Endodermal cell (in vitro differentiated cells): ENCODE data around the gene REXO5. TPM values are rescaled to one million over a fixed set of nuclear protein-coding genes. Genes with fewer than 3 reads are reported as not detected.

Source experiments
- DNase-seq: peaks from one replicate; pipeline ENCODE4 v3.0.0-alpha.2; 2017
- H3K27ac ChIP-seq: 2 replicates; pipeline ENCODE4 v1.5.1; 2013; ENCODE audit warnings: mild to moderate bottlenecking, low read depth, low read length, moderate library complexity
- H3K27me3 ChIP-seq: 2 replicates; pipeline ENCODE4 v1.6.1; 2013; ENCODE audit warnings: mild to moderate bottlenecking, low read length, moderate library complexity; ENCODE audit not compliant: insufficient read depth, control insufficient read depth, poor library complexity, severe bottlenecking
- H3K36me3 ChIP-seq: 2 replicates; pipeline ENCODE4 v1.7.0; 2013; ENCODE audit warnings: mild to moderate bottlenecking, low read length, moderate library complexity; ENCODE audit not compliant: control insufficient read depth, insufficient read depth
- H3K4me1 ChIP-seq: one replicate; pipeline ENCODE4 v1.7.0; 2013; ENCODE audit warnings: low read length; ENCODE audit not compliant: control insufficient read depth, insufficient read depth
- H3K4me3 ChIP-seq: 2 replicates; pipeline ENCODE4 v1.5.1; 2013; ENCODE audit warnings: mild to moderate bottlenecking, low read length, moderate library complexity
- H3K9ac ChIP-seq: 2 replicates; pipeline ENCODE4 v1.6.1; 2013; ENCODE audit warnings: mild to moderate bottlenecking, low read length, moderate library complexity; ENCODE audit not compliant: poor library complexity, severe bottlenecking; ENCODE audit errors: extremely low read depth
- H3K9me3 ChIP-seq: 2 replicates; pipeline ENCODE4 v1.6.1; 2013; ENCODE audit warnings: mild to moderate bottlenecking, low read length, moderate library complexity; ENCODE audit not compliant: control insufficient read depth
- H3K27ac Mint-ChIP-seq: 2 replicates; pipeline ENCODE4 v1.8.0; 2020; ENCODE audit warnings: mixed read lengths
- H3K27me3 Mint-ChIP-seq: 2 replicates; pipeline ENCODE4 v1.8.0; 2021; ENCODE audit warnings: mild to moderate bottlenecking, mixed read lengths; ENCODE audit not compliant: insufficient read depth
- H3K36me3 Mint-ChIP-seq: 2 replicates; pipeline ENCODE4 v1.8.0; 2020; ENCODE audit warnings: low read depth, mixed read lengths
- H3K4me1 Mint-ChIP-seq: 2 replicates; pipeline ENCODE4 v1.8.0; 2020; ENCODE audit warnings: mixed read lengths
- H3K4me3 Mint-ChIP-seq: 2 replicates; pipeline ENCODE4 v1.8.0; 2020; ENCODE audit warnings: mild to moderate bottlenecking, moderate library complexity, mixed read lengths
- H3K9me3 Mint-ChIP-seq: 2 replicates; pipeline ENCODE4 v1.8.0; 2020; ENCODE audit warnings: mild to moderate bottlenecking, mixed read lengths
- CTCF ChIP-seq: fragments of 200-600 bp; sonication (generic); conservative IDR thresholded peaks from 2 replicates; pipeline ENCODE4 v1.5.0; 2021; ENCODE audit warnings: antibody characterized with exemption, mild to moderate bottlenecking
- WGBS, 2 experiments: methylation state at CpG; one replicate each; pipeline versions ENCODE4 v1.1.5 to v1.1.7; 2013; ENCODE audit warnings: missing lambda C conversion rate in 2 of 2, mixed read lengths in 1 of 2; ENCODE audit not compliant: insufficient coverage in 1 of 2, insufficient read length in 1 of 2; 5-methylcytosine and 5-hydroxymethylcytosine counted together
- total RNA-seq, 2 donors: library from RNA; stranded (reverse); fragmentation: NEBNext Ultra II Directional in 1 of 2; extraction: Animal tissue kit (Norgen Biotek cat#: 25700) in 1 of 2; gene quantifications; 2 replicates in 1 of 2; 3 replicates in 1 of 2; pipeline ENCODE4 v1.2.1, GENCODE V29; 2021

The REXO5 gene
- total RNA-seq, 2 donors from 2014 or later, result 4.3 to 10.2 TPM

- H3K4me1 ChIP-seq, result peaks cover 5% of the 10 kb centered on the region
- no peak overlapping the region for H3K27ac ChIP-seq
- H3K9me3 Mint-ChIP-seq, result no peaks in the 10 kb centered on the region
- H3K4me3 Mint-ChIP-seq, result no peak overlapping the region
- peaks cover 20% of the 10 kb centered on the region for H3K36me3 Mint-ChIP-seq
- H3K27me3 Mint-ChIP-seq, result no peaks in the 10 kb centered on the region
- WGBS, 2 experiments, result 82 to 92% methylated on average over 1 to 3 of the region's 3 CpGs
- no peak overlapping the region for H3K27ac Mint-ChIP-seq
- TF ChIP-seq CTCF, result no peak
- peaks cover 17% of the 10 kb centered on the region for H3K36me3 ChIP-seq
- no peak overlapping the region for H3K4me3 ChIP-seq
- H3K9me3 ChIP-seq, result no peaks in the 10 kb centered on the region
- no peaks in the 10 kb centered on the region for H3K27me3 ChIP-seq
- peaks cover 14% of the 10 kb centered on the region for H3K4me1 Mint-ChIP-seq
- DNase-seq, result no peak
- H3K9ac ChIP-seq, result no peak overlapping the region
These were observed 74.7 kb downstream of the REXO5 start for GRCh38 chr16:20880867-20881502.

- H3K4me1 Mint-ChIP-seq, result peaks cover 14% of the 10 kb centered on the region
- WGBS, 2 experiments, result 95 to 96% methylated on average over 5 to 6 of the region's 6 CpGs
- Histone ChIP-seq H3K4me3 (no peak overlapping the region), H3K4me1 (peaks cover 5% of the 10 kb centered on the region), H3K36me3 (peaks cover 19% of the 10 kb centered on the region), H3K27ac (no peak overlapping the region), H3K9ac (no peak overlapping the region), H3K9me3 (no peaks in the 10 kb centered on the region), H3K27me3 (no peaks in the 10 kb centered on the region)
- no peaks in the 10 kb centered on the region for H3K27me3 Mint-ChIP-seq
- TF ChIP-seq CTCF, result no peak
- no peak for DNase-seq
- H3K27ac Mint-ChIP-seq, result no peak overlapping the region
- H3K9me3 Mint-ChIP-seq, result no peaks in the 10 kb centered on the region
- H3K4me3 Mint-ChIP-seq, result no peak overlapping the region
- H3K36me3 Mint-ChIP-seq, result peaks cover 20% of the 10 kb centered on the region
These were observed 75.2 kb downstream of the REXO5 start for GRCh38 chr16:20881503-20881878.

GRCh38 chr16:20883554-20884239, 77.4 kb downstream of the REXO5 start:
- Mint-ChIP-seq H3K27me3 (no peaks in the 10 kb centered on the region), H3K36me3 (peaks cover 16% of the 10 kb centered on the region), H3K27ac (no peak overlapping the region), H3K4me1 (peaks cover 21% of the 10 kb centered on the region), H3K9me3 (no peaks in the 10 kb centered on the region), H3K4me3 (no peak overlapping the region)
- Histone ChIP-seq H3K27me3 (no peaks in the 10 kb centered on the region), H3K4me3 (no peak overlapping the region), H3K4me1 (peaks cover 6% of the 10 kb centered on the region), H3K36me3 (peaks cover 14% of the 10 kb centered on the region), H3K27ac (no peak overlapping the region), H3K9ac (no peak overlapping the region), H3K9me3 (no peaks in the 10 kb centered on the region)
- DNase-seq, result no peak
- WGBS, 2 experiments, result 93 to 100% methylated on average over 3 to 5 of the region's 5 CpGs
- no peak for TF ChIP-seq CTCF
